Esophagus muscularis mucosa (tissue), 3 donors: Measurements from ENCODE around the gene PCID2.

Experiments used
- CTCF ChIP-seq, 3 experiments: fragments of 200-600 bp in 2 of 3; fragments of 450-650 bp in 1 of 3; sonication (generic) in 2 of 3; IDR thresholded peaks; one replicate each; pipeline ENCODE4 v1.5.1; 2017 to 2019; ENCODE audit warnings: antibody characterized with exemption in 3 of 3, mild to moderate bottlenecking in 2 of 3, moderate library complexity in 1 of 3
- POLR2A ChIP-seq: fragments of 450-650 bp; IDR thresholded peaks from one replicate; pipeline ENCODE4 v1.6.1; 2017; ENCODE audit warnings: antibody characterized with exemption, moderate library complexity, mild to moderate bottlenecking, low read depth

GRCh38 chr13:113210833-113211232 lies 2.4 kb upstream of the PCID2 start:
- TF ChIP-seq CTCF (IDR thresholded peaks at IDR 0.05) (no peak), POLR2A (no peak)
